OCI-LY7 (cell line): ENCODE measurements around the gene AGBL4.

Experiments
- EZH2phosphoT487 ChIP-seq: fragments of 200-600 bp; sonication (generic); IDR thresholded peaks from 2 replicates; pipeline ENCODE4 v1.6.1; 2018; ENCODE audit warnings: low read depth, borderline replicate concordance, mild to moderate bottlenecking, mixed run types, antibody characterized with exemption, low read length, moderate library complexity, mixed read lengths
- TF ChIP-seq, protein P1 (sequence below): fragments of 200-600 bp; sonication (generic); conservative IDR thresholded peaks from 2 replicates; pipeline ENCODE4 v1.5.1; 2014; ENCODE audit warnings: mild to moderate bottlenecking, antibody characterized with exemption, low read length, moderate library complexity, mixed read lengths

DNA sequence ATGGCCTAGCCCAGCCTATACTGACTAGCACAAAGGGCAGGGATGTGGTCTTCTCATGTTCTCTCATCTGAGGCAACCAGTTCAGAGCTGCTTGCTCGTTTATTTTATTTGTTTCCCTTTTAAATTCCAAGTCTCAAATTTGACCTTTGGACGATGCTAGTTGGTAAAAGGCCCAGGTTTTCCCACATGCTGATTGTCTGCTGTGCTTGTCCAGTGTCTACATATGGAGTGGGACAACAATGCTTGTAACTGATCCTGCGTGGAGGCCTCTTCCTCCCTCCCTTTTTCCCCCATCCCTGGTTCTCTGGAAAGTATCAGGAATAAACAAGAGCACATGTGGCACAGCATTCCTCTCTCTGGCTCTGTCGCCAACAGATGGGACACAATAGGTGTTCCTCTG is 1213.0 kb downstream of the AGBL4 start:
- TF ChIP-seq, protein P1, sequence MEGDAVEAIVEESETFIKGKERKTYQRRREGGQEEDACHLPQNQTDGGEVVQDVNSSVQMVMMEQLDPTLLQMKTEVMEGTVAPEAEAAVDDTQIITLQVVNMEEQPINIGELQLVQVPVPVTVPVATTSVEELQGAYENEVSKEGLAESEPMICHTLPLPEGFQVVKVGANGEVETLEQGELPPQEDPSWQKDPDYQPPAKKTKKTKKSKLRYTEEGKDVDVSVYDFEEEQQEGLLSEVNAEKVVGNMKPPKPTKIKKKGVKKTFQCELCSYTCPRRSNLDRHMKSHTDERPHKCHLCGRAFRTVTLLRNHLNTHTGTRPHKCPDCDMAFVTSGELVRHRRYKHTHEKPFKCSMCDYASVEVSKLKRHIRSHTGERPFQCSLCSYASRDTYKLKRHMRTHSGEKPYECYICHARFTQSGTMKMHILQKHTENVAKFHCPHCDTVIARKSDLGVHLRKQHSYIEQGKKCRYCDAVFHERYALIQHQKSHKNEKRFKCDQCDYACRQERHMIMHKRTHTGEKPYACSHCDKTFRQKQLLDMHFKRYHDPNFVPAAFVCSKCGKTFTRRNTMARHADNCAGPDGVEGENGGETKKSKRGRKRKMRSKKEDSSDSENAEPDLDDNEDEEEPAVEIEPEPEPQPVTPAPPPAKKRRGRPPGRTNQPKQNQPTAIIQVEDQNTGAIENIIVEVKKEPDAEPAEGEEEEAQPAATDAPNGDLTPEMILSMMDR = no peak
- TF ChIP-seq EZH2phosphoT487 = no peak
